ENCODE measurements around the gene RAB11FIP4. TPM values are rescaled to one million over a fixed set of nuclear protein-coding genes. Genes with fewer than 3 reads are reported as not detected.
A peak's percentile ranks its signal among the peaks of the same experiment; 100 is the strongest.

RAB11FIP4 gene
- total RNA-seq, 2 donors from 2014 or later: 0.68 to 3.7 TPM

GRCh38 chr17:31525801-31526549, 134.5 kb downstream of the RAB11FIP4 start:
- no peak for DNase-seq (ENCODE audit: low spot score)
- H3K27me3 ChIP-seq (replicated peaks; ENCODE audit: insufficient read depth): no peaks in the 10 kb centered on the region
- no peak for ATAC-seq (ENCODE audit: insufficient number of reproducible peaks, low FRiP score, low read depth)
- no peak overlapping the region for H3K27ac ChIP-seq
- H3K36me3 ChIP-seq: no peaks in the 10 kb centered on the region
- TF ChIP-seq, protein P1, sequence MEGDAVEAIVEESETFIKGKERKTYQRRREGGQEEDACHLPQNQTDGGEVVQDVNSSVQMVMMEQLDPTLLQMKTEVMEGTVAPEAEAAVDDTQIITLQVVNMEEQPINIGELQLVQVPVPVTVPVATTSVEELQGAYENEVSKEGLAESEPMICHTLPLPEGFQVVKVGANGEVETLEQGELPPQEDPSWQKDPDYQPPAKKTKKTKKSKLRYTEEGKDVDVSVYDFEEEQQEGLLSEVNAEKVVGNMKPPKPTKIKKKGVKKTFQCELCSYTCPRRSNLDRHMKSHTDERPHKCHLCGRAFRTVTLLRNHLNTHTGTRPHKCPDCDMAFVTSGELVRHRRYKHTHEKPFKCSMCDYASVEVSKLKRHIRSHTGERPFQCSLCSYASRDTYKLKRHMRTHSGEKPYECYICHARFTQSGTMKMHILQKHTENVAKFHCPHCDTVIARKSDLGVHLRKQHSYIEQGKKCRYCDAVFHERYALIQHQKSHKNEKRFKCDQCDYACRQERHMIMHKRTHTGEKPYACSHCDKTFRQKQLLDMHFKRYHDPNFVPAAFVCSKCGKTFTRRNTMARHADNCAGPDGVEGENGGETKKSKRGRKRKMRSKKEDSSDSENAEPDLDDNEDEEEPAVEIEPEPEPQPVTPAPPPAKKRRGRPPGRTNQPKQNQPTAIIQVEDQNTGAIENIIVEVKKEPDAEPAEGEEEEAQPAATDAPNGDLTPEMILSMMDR (IDR thresholded peaks at IDR 0.05): no peak
- H3K4me3 ChIP-seq: no peak overlapping the region
- H3K4me1 ChIP-seq (ENCODE audit: control insufficient read depth in 1 of 2, low read depth in 2 of 2): peaks cover 6 to 24% of the 10 kb centered on the region in 2 donors
- H3K9me3 ChIP-seq: no peaks in the 10 kb centered on the region

- TF ChIP-seq, protein P1 (IDR thresholded peaks at IDR 0.05): no peak
- Histone ChIP-seq H3K27ac (peak overlapping the region; percentile 7 to 48), H3K4me1 (ENCODE audit: control insufficient read depth in 1 of 2, low read depth in 2 of 2) (peaks cover 6 to 24% of the 10 kb centered on the region in 2 donors), H3K27me3 (replicated peaks; ENCODE audit: insufficient read depth) (no peaks in the 10 kb centered on the region), H3K9me3 (no peaks in the 10 kb centered on the region), H3K36me3 (no peaks in the 10 kb centered on the region), H3K4me3 (no peak overlapping the region)
- DNase-seq (ENCODE audit: low spot score) (no peak), ATAC-seq (ENCODE audit: insufficient number of reproducible peaks, low FRiP score, low read depth) (no peak)
Observed at GRCh38 chr17:31527606-31528005, 136.1 kb downstream of the RAB11FIP4 start.

- no peak for ATAC-seq (ENCODE audit: insufficient number of reproducible peaks, low FRiP score, low read depth)
Observed at GRCh38 chr17:31528291-31528874, 136.9 kb downstream of the RAB11FIP4 start.

GRCh38 chr17:31529841-31530251, 138.4 kb downstream of the RAB11FIP4 start:
- Histone ChIP-seq H3K4me1 (ENCODE audit: control insufficient read depth in 1 of 2, low read depth in 2 of 2) (peaks cover 9 to 40% of the 10 kb centered on the region in 2 donors), H3K4me3 (no peak overlapping the region), H3K9me3 (no peaks in the 10 kb centered on the region), H3K27ac (no peak overlapping the region), H3K36me3 (no peaks in the 10 kb centered on the region), H3K27me3 (replicated peaks; ENCODE audit: insufficient read depth) (no peaks in the 10 kb centered on the region)
- no peak for DNase-seq (ENCODE audit: low spot score)
- no peak for ATAC-seq (ENCODE audit: insufficient number of reproducible peaks, low FRiP score, low read depth)
- TF ChIP-seq, protein P1 (IDR thresholded peaks at IDR 0.05): no peak

More at GRCh38 chr17:31528291-31528874, 136.9 kb downstream of the RAB11FIP4 start:
- Histone ChIP-seq H3K4me3 (no peak overlapping the region), H3K27me3 (replicated peaks; ENCODE audit: insufficient read depth) (no peaks in the 10 kb centered on the region), H3K4me1 (ENCODE audit: control insufficient read depth in 1 of 2, low read depth in 2 of 2) (peaks cover 6 to 28% of the 10 kb centered on the region in 2 donors), H3K27ac (peak overlapping the region in 1 of 2 donors; percentile 7), H3K36me3 (no peaks in the 10 kb centered on the region), H3K9me3 (no peaks in the 10 kb centered on the region)
- no peak for DNase-seq (ENCODE audit: low spot score)
- TF ChIP-seq, protein P1 (IDR thresholded peaks at IDR 0.05): no peak

DNA sequence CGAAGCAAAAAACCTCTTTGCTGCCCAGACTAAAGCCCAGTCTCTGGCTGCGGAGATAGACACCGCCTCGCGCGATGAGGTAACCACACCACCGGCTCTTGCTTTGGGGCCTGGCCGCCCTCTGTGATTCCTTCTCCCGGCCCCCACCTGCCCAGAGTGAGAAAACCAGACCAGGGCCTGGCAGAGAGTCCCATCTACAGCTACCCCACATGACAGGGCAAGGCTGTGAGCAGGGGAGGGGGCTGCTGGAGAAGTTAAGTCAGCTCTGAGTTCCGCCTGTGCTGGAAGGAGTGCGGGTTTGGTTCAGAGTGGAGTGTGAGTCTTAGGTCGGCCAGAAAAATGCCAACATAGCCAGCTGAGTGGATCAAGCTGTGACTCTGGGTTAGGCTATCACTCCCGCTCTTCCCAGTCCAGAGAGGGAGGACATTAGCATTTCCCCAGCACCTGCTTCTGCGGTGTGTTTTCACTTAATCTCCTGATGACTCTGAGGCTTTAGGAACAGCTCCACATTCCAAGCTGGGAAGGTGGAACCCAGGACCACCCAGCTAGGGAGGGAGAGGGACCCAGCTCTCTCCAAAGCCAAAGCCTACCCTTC, 139.0 kb downstream of the RAB11FIP4 start:
- H3K36me3 ChIP-seq: no peaks in the 10 kb centered on the region
- peaks cover 9 to 35% of the 10 kb centered on the region in 2 donors for H3K4me1 ChIP-seq (ENCODE audit: control insufficient read depth in 1 of 2, low read depth in 2 of 2)
- H3K27me3 ChIP-seq (replicated peaks; ENCODE audit: insufficient read depth): no peaks in the 10 kb centered on the region
- H3K4me3 ChIP-seq: no peak overlapping the region
- ATAC-seq (ENCODE audit: insufficient number of reproducible peaks, low FRiP score, low read depth): no peak
- TF ChIP-seq, protein P1 (IDR thresholded peaks at IDR 0.05): no peak
- no peak for DNase-seq (ENCODE audit: low spot score)
- no peak overlapping the region for H3K27ac ChIP-seq
- no peaks in the 10 kb centered on the region for H3K9me3 ChIP-seq
